ENCODE data around the gene KRTAP10-5.

Gene KRTAP10-5

DNA sequence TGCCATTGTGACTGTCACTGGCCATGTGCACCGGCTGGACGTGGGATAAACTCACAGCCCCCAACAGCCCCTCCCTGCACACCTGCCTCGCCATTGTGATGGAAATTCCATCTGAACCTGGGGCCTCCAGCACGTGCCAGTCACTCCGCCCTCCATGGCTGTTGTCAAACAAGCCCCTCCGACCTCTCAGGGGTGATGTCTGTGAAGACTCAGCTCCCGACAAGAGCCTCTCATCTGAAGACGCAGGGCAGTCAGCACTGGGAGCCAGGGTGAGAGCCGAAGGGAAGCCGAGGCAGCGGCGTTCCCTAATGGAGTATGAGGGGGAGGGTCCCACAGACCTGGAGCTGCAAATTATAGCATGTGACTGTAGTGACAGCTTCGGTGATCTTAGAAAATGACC, 27.7 kb downstream of the KRTAP10-5 start:
- no peak for ATAC-seq
- TF ChIP-seq, protein P1, sequence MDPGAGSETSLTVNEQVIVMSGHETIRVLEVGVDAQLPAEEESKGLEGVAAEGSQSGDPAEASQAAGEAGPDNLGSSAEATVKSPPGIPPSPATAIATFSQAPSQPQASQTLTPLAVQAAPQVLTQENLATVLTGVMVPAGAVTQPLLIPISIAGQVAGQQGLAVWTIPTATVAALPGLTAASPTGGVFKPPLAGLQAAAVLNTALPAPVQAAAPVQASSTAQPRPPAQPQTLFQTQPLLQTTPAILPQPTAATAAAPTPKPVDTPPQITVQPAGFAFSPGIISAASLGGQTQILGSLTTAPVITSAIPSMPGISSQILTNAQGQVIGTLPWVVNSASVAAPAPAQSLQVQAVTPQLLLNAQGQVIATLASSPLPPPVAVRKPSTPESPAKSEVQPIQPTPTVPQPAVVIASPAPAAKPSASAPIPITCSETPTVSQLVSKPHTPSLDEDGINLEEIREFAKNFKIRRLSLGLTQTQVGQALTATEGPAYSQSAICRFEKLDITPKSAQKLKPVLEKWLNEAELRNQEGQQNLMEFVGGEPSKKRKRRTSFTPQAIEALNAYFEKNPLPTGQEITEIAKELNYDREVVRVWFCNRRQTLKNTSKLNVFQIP (CRISPR knock-in tag; IDR thresholded peaks at IDR 0.05; ENCODE audit: borderline replicate concordance, low read depth), result no peak
- TF ChIP-seq ZFP3 (CRISPR knock-in tag; IDR thresholded peaks at IDR 0.05), result no peak
- TF ChIP-seq ZNF8 (CRISPR knock-in tag; IDR thresholded peaks at IDR 0.05), result no peak
- TF ChIP-seq, protein P2, sequence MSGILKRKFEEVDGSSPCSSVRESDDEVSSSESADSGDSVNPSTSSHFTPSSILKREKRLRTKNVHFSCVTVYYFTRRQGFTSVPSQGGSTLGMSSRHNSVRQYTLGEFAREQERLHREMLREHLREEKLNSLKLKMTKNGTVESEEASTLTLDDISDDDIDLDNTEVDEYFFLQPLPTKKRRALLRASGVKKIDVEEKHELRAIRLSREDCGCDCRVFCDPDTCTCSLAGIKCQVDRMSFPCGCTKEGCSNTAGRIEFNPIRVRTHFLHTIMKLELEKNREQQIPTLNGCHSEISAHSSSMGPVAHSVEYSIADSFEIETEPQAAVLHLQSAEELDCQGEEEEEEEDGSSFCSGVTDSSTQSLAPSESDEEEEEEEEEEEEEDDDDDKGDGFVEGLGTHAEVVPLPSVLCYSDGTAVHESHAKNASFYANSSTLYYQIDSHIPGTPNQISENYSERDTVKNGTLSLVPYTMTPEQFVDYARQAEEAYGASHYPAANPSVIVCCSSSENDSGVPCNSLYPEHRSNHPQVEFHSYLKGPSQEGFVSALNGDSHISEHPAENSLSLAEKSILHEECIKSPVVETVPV (CRISPR knock-in tag; IDR thresholded peaks at IDR 0.05), result no peak
- no peak for TF ChIP-seq ISL1 (CRISPR knock-in tag; IDR thresholded peaks at IDR 0.05)
- TF ChIP-seq TCF4 (CRISPR knock-in tag; IDR thresholded peaks at IDR 0.05; ENCODE audit: borderline replicate concordance), result no peak
- TF ChIP-seq, protein P3, sequence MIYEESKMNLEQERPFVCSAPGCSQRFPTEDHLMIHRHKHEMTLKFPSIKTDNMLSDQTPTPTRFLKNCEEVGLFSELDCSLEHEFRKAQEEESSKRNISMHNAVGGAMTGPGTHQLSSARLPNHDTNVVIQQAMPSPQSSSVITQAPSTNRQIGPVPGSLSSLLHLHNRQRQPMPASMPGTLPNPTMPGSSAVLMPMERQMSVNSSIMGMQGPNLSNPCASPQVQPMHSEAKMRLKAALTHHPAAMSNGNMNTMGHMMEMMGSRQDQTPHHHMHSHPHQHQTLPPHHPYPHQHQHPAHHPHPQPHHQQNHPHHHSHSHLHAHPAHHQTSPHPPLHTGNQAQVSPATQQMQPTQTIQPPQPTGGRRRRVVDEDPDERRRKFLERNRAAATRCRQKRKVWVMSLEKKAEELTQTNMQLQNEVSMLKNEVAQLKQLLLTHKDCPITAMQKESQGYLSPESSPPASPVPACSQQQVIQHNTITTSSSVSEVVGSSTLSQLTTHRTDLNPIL (CRISPR knock-in tag; IDR thresholded peaks at IDR 0.05; ENCODE audit: low read depth), result no peak
- TF ChIP-seq OSR1 (CRISPR knock-in tag; IDR thresholded peaks at IDR 0.05), result no peak
- TF ChIP-seq ZNF565 (CRISPR knock-in tag; conservative IDR thresholded peaks at IDR 0.05; ENCODE audit: low read depth), result no peak
- TF ChIP-seq ARNTL (CRISPR knock-in tag; IDR thresholded peaks at IDR 0.05; ENCODE audit: borderline replicate concordance, low read depth), result no peak
- TF ChIP-seq ZC3H10 (CRISPR knock-in tag; IDR thresholded peaks at IDR 0.05), result no peak
- TF ChIP-seq RARB (CRISPR knock-in tag; IDR thresholded peaks at IDR 0.05), result no peak
- no peak for TF ChIP-seq ZFP30 (CRISPR knock-in tag; IDR thresholded peaks at IDR 0.05)
- TF ChIP-seq, protein P4, sequence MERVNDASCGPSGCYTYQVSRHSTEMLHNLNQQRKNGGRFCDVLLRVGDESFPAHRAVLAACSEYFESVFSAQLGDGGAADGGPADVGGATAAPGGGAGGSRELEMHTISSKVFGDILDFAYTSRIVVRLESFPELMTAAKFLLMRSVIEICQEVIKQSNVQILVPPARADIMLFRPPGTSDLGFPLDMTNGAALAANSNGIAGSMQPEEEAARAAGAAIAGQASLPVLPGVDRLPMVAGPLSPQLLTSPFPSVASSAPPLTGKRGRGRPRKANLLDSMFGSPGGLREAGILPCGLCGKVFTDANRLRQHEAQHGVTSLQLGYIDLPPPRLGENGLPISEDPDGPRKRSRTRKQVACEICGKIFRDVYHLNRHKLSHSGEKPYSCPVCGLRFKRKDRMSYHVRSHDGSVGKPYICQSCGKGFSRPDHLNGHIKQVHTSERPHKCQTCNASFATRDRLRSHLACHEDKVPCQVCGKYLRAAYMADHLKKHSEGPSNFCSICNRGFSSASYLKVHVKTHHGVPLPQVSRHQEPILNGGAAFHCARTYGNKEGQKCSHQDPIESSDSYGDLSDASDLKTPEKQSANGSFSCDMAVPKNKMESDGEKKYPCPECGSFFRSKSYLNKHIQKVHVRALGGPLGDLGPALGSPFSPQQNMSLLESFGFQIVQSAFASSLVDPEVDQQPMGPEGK (CRISPR knock-in tag; IDR thresholded peaks at IDR 0.05; ENCODE audit: borderline replicate concordance), result no peak
- no peak for TF ChIP-seq ESRRG (CRISPR knock-in tag; IDR thresholded peaks at IDR 0.05)
- no peak for TF ChIP-seq SNAI2 (CRISPR knock-in tag; IDR thresholded peaks at IDR 0.05)
- no peak for TF ChIP-seq GLIS3 (CRISPR knock-in tag; IDR thresholded peaks at IDR 0.05)
- no peak for TF ChIP-seq PPARA (CRISPR knock-in tag; IDR thresholded peaks at IDR 0.05; ENCODE audit: borderline replicate concordance)
- no peak for TF ChIP-seq CSDC2 (CRISPR knock-in tag; IDR thresholded peaks at IDR 0.05)
- TF ChIP-seq ZNF70 (CRISPR knock-in tag; IDR thresholded peaks at IDR 0.05), result no peak

DNA sequence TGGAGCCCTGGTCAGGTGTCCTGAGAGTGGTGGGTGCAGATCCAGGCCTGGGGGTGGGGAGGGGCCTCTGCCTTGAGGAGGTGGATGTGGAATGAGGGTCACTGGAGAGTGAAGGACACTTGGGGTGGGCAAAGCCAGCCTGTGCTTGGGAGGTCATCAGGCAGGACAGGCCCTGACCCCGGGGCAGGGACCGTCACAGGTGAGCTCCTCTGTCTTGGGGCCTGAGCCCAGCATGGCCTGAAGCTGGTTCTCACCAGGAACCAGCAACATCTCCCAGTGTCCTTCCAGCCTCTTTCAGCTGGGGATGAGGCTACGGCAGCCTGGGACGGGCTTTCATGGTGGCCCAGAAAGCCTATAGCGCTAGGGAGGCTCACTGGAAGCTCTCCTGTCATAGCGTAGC, 28.3 kb downstream of the KRTAP10-5 start:
- TF ChIP-seq, protein P4 (CRISPR knock-in tag; IDR thresholded peaks at IDR 0.05; ENCODE audit: borderline replicate concordance), result no peak
- TF ChIP-seq ARNTL (CRISPR knock-in tag; IDR thresholded peaks at IDR 0.05; ENCODE audit: borderline replicate concordance, low read depth), result no peak
- TF ChIP-seq, protein P5, sequence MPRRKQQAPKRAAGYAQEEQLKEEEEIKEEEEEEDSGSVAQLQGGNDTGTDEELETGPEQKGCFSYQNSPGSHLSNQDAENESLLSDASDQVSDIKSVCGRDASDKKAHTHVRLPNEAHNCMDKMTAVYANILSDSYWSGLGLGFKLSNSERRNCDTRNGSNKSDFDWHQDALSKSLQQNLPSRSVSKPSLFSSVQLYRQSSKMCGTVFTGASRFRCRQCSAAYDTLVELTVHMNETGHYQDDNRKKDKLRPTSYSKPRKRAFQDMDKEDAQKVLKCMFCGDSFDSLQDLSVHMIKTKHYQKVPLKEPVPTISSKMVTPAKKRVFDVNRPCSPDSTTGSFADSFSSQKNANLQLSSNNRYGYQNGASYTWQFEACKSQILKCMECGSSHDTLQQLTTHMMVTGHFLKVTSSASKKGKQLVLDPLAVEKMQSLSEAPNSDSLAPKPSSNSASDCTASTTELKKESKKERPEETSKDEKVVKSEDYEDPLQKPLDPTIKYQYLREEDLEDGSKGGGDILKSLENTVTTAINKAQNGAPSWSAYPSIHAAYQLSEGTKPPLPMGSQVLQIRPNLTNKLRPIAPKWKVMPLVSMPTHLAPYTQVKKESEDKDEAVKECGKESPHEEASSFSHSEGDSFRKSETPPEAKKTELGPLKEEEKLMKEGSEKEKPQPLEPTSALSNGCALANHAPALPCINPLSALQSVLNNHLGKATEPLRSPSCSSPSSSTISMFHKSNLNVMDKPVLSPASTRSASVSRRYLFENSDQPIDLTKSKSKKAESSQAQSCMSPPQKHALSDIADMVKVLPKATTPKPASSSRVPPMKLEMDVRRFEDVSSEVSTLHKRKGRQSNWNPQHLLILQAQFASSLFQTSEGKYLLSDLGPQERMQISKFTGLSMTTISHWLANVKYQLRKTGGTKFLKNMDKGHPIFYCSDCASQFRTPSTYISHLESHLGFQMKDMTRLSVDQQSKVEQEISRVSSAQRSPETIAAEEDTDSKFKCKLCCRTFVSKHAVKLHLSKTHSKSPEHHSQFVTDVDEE (CRISPR knock-in tag; IDR thresholded peaks at IDR 0.05), result no peak
- no peak for TF ChIP-seq TCF4 (CRISPR knock-in tag; IDR thresholded peaks at IDR 0.05; ENCODE audit: borderline replicate concordance)
- TF ChIP-seq SNAI2 (CRISPR knock-in tag; IDR thresholded peaks at IDR 0.05), result no peak
- TF ChIP-seq ESRRG (CRISPR knock-in tag; IDR thresholded peaks at IDR 0.05), result no peak
- no peak for TF ChIP-seq ZNF70 (CRISPR knock-in tag; IDR thresholded peaks at IDR 0.05)
- TF ChIP-seq GLIS3 (CRISPR knock-in tag; IDR thresholded peaks at IDR 0.05), result no peak
- TF ChIP-seq ZNF8 (CRISPR knock-in tag; IDR thresholded peaks at IDR 0.05), result no peak
- TF ChIP-seq ZC3H10 (CRISPR knock-in tag; IDR thresholded peaks at IDR 0.05), result no peak
- no peak for TF ChIP-seq BACH2 (CRISPR knock-in tag; IDR thresholded peaks at IDR 0.05; ENCODE audit: borderline replicate concordance)
- TF ChIP-seq, protein P3 (CRISPR knock-in tag; IDR thresholded peaks at IDR 0.05; ENCODE audit: low read depth), result no peak
- TF ChIP-seq, protein P2 (CRISPR knock-in tag; IDR thresholded peaks at IDR 0.05), result no peak
- TF ChIP-seq CSDC2 (CRISPR knock-in tag; IDR thresholded peaks at IDR 0.05), result no peak
- ATAC-seq, result no peak
